Thyroid gland (tissue), 4 donors: ENCODE data around the gene ADRA1B.

ENCODE experiments used
- POLR2A ChIP-seq, 2 donors: fragments of 450-650 bp; IDR thresholded peaks; one replicate each; pipeline ENCODE4 v1.6.1; 2017; ENCODE audit warnings: antibody characterized with exemption in 2 of 2, mild to moderate bottlenecking in 2 of 2, moderate library complexity in 1 of 2
- TF ChIP-seq, protein P1 (sequence below), 6 experiments: fragments of 200-600 bp in 3 of 6; fragments of 450-650 bp in 3 of 6; sonication (generic) in 3 of 6; IDR thresholded peaks; one replicate each; pipeline ENCODE4 v1.5.1; 2016 to 2019; ENCODE audit warnings: antibody characterized with exemption in 6 of 6, mild to moderate bottlenecking in 2 of 6, inconsistent platforms in 1 of 6, moderate library complexity in 1 of 6

DNA sequence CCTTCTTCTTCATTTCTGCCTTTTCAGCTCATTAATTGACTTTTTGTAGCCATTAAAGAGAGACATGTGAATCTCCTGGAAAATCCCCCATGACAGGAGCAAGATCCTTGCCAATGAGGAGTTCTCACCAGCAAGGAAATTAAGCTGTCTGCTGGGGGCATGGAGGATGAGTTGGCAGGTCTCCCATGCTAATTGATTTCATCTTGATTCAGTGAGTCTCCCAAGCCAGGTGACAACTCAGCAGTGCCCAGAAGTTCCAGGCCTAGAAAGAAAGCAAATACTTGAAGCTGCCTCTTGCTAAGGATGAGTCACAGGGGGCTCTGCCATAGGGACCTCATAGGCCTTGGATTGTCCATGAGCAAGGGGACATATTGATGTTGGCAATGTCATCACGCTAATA lies 30.0 kb upstream of the ADRA1B start:
- TF ChIP-seq, protein P1, sequence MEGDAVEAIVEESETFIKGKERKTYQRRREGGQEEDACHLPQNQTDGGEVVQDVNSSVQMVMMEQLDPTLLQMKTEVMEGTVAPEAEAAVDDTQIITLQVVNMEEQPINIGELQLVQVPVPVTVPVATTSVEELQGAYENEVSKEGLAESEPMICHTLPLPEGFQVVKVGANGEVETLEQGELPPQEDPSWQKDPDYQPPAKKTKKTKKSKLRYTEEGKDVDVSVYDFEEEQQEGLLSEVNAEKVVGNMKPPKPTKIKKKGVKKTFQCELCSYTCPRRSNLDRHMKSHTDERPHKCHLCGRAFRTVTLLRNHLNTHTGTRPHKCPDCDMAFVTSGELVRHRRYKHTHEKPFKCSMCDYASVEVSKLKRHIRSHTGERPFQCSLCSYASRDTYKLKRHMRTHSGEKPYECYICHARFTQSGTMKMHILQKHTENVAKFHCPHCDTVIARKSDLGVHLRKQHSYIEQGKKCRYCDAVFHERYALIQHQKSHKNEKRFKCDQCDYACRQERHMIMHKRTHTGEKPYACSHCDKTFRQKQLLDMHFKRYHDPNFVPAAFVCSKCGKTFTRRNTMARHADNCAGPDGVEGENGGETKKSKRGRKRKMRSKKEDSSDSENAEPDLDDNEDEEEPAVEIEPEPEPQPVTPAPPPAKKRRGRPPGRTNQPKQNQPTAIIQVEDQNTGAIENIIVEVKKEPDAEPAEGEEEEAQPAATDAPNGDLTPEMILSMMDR (IDR thresholded peaks at IDR 0.05): no peak
- TF ChIP-seq POLR2A (IDR thresholded peaks at IDR 0.05): no peak
